ENCODE measurements around the gene LATS2. TPM values are rescaled to one million over a fixed set of nuclear protein-coding genes. Genes with fewer than 3 reads are reported as not detected.

LATS2 gene
- total RNA-seq, 1 donor from 2014 or later, result 58.3 TPM

- H3K9me3 Mint-ChIP-seq (ENCODE audit: unreplicated experiment), result no peaks in the 10 kb centered on the region
- H3K36me3 Mint-ChIP-seq (ENCODE audit: unreplicated experiment), result peaks cover 5% of the 10 kb centered on the region
- TF ChIP-seq CTCF (IDR thresholded peaks at IDR 0.05), result no peak
- H3K27me3 Mint-ChIP-seq (ENCODE audit: unreplicated experiment), result no peaks in the 10 kb centered on the region
- peaks cover 39% of the 10 kb centered on the region for H3K4me1 Mint-ChIP-seq (ENCODE audit: unreplicated experiment)
- DNase-seq (ENCODE audit: extremely low spot score, unreplicated experiment), result no peak
- H3K27ac Mint-ChIP-seq (ENCODE audit: unreplicated experiment), result no peak overlapping the region
- no peak overlapping the region for H3K4me3 Mint-ChIP-seq (ENCODE audit: unreplicated experiment)
Observed at GRCh38 chr13:21001471-21001870, 59.9 kb downstream of the LATS2 start.

GRCh38 chr13:21000647-21001046 lies 60.7 kb downstream of the LATS2 start:
- no peaks in the 10 kb centered on the region for H3K27me3 Mint-ChIP-seq (ENCODE audit: unreplicated experiment)
- peaks cover 36% of the 10 kb centered on the region for H3K4me1 Mint-ChIP-seq (ENCODE audit: unreplicated experiment)
- H3K36me3 Mint-ChIP-seq (ENCODE audit: unreplicated experiment), result peaks cover 5% of the 10 kb centered on the region
- H3K27ac Mint-ChIP-seq (ENCODE audit: unreplicated experiment), result no peak overlapping the region
- DNase-seq (ENCODE audit: extremely low spot score, unreplicated experiment), result no peak
- H3K4me3 Mint-ChIP-seq (ENCODE audit: unreplicated experiment), result no peak overlapping the region
- TF ChIP-seq CTCF (IDR thresholded peaks at IDR 0.05), result no peak
- H3K9me3 Mint-ChIP-seq (ENCODE audit: unreplicated experiment), result no peaks in the 10 kb centered on the region

- no peak for DNase-seq (ENCODE audit: extremely low spot score, unreplicated experiment)
- Mint-ChIP-seq H3K27ac (ENCODE audit: unreplicated experiment) (peak overlapping the region; percentile 54), H3K4me1 (ENCODE audit: unreplicated experiment) (peaks cover 25% of the 10 kb centered on the region), H3K36me3 (ENCODE audit: unreplicated experiment) (peaks cover 10% of the 10 kb centered on the region), H3K27me3 (ENCODE audit: unreplicated experiment) (no peaks in the 10 kb centered on the region), H3K9me3 (ENCODE audit: unreplicated experiment) (no peaks in the 10 kb centered on the region), H3K4me3 (ENCODE audit: unreplicated experiment) (no peak overlapping the region)
- no peak for TF ChIP-seq CTCF (IDR thresholded peaks at IDR 0.05)
Observed at GRCh38 chr13:20998649-20999415, 62.6 kb downstream of the LATS2 start.

- no peaks in the 10 kb centered on the region for H3K9me3 Mint-ChIP-seq (ENCODE audit: unreplicated experiment)
- no peaks in the 10 kb centered on the region for H3K27me3 Mint-ChIP-seq (ENCODE audit: unreplicated experiment)
- peaks cover 29% of the 10 kb centered on the region for H3K4me1 Mint-ChIP-seq (ENCODE audit: unreplicated experiment)
- peak overlapping the region; percentile 97 for H3K27ac Mint-ChIP-seq (ENCODE audit: unreplicated experiment)
- peak overlapping the region; percentile 36 for H3K4me3 Mint-ChIP-seq (ENCODE audit: unreplicated experiment)
- H3K36me3 Mint-ChIP-seq (ENCODE audit: unreplicated experiment), result peaks cover 14% of the 10 kb centered on the region
- DNase-seq (ENCODE audit: extremely low spot score, unreplicated experiment), result no peak
- no peak for TF ChIP-seq CTCF (IDR thresholded peaks at IDR 0.05)
Observed at GRCh38 chr13:20997301-20998161, 63.9 kb downstream of the LATS2 start.

Data from osteocyte (in vitro differentiated cells).